B cell (primary cell): ENCODE data around the gene MKS1. TPM values are rescaled to one million over a fixed set of nuclear protein-coding genes. Genes with fewer than 3 reads are reported as not detected.

Source experiments
- ATAC-seq: fragments of 200-7000 bp; cut with Tn5 transposase; one replicate; pipeline ENCODE4 v1.10.0; 2021; ENCODE audit warnings: low read depth, mild to moderate bottlenecking, moderate number of reproducible peaks, moderate library complexity
- CTCF ChIA-PET: fragments of 350-600 bp; sonication (Branson Sonifier 250); formaldehyde crosslinking; loops from one replicate; lab custom pipeline; 2021; ENCODE audit warnings: antibody characterized with exemption, inconsistent platforms; lab: Charles Lee
- POLR2A ChIA-PET: fragments of 350-600 bp; sonication (Branson Sonifier 250); formaldehyde crosslinking; loops from one replicate; lab custom pipeline; 2021; ENCODE audit warnings: antibody characterized with exemption; lab: Charles Lee
- DNase-seq: peaks from one replicate; pipeline ENCODE4 v3.0.0; 2013
- H2AFZ ChIP-seq: 2 replicates; pipeline ENCODE4 v1.6.1; 2012; ENCODE audit warnings: mild to moderate bottlenecking, low read depth, low read length; ENCODE audit not compliant: insufficient read depth, poor library complexity, severe bottlenecking
- H3K27ac ChIP-seq, 2 donors: 1 replicate in 1 of 2; 2 replicates in 1 of 2; pipeline ENCODE4 v1.5.1; 2012 to 2013; ENCODE audit warnings: low read length in 2 of 2, mild to moderate bottlenecking in 2 of 2, moderate library complexity in 1 of 2
- H3K27me3 ChIP-seq, 4 experiments: fragments of 200-600 bp in 1 of 4; sonication (generic) in 1 of 4; replicated peaks in 1 of 4; 1 replicate in 2 of 4; 2 replicates in 2 of 4; pipeline versions ENCODE4 v1.6.1 to v1.7.0; 2013 to 2016; ENCODE audit warnings: low read length in 3 of 4, mild to moderate bottlenecking in 2 of 4, mixed read lengths in 1 of 4, moderate library complexity in 1 of 4; ENCODE audit not compliant: insufficient read depth in 4 of 4, control insufficient read depth in 3 of 4; ENCODE audit errors: control extremely low read depth in 1 of 4
- H3K36me3 ChIP-seq, 2 experiments: replicated peaks in 1 of 2; 1 replicate in 1 of 2; 2 replicates in 1 of 2; pipeline versions ENCODE4 v1.6.1 to v1.7.1; 2013; ENCODE audit warnings: low read length in 1 of 2; ENCODE audit not compliant: insufficient read depth in 2 of 2, control insufficient read depth in 1 of 2; ENCODE audit errors: control extremely low read depth in 1 of 2, extremely low read depth in 1 of 2
- H3K4me1 ChIP-seq, 2 donors: fragments of 200-600 bp in 1 of 2; sonication (generic) in 1 of 2; 1 replicate in 1 of 2; 2 replicates in 1 of 2; pipeline versions ENCODE4 v1.5.1 to v1.6.1; 2013 to 2017; ENCODE audit warnings: low read length in 2 of 2; ENCODE audit not compliant: control insufficient read depth in 2 of 2, insufficient read depth in 2 of 2
- H3K4me2 ChIP-seq: replicated peaks from 2 replicates; pipeline ENCODE3; 2012; ENCODE audit warnings: mild to moderate bottlenecking, low read depth, low read length; ENCODE audit not compliant: poor library complexity, severe bottlenecking
- H3K4me3 ChIP-seq, 5 experiments: fragments of 200-600 bp in 1 of 5; sonication (generic) in 1 of 5; 1 replicate in 3 of 5; 2 replicates in 2 of 5; pipeline versions ENCODE4 v1.5.1 to v1.7.0; 2011 to 2016; ENCODE audit warnings: low read length in 4 of 5, mild to moderate bottlenecking in 4 of 5, low read depth in 2 of 5, control low read depth in 1 of 5, moderate library complexity in 1 of 5; ENCODE audit not compliant: insufficient read depth in 1 of 5; ENCODE audit errors: control extremely low read depth in 1 of 5, extremely low read depth in 1 of 5
- H3K79me2 ChIP-seq: fragments of 200-600 bp; sonication (generic); one replicate; pipeline ENCODE4 v1.6.0; 2016; ENCODE audit warnings: low read length; ENCODE audit not compliant: control insufficient read depth, insufficient read depth
- H3K9ac ChIP-seq: fragments of 200-600 bp; sonication (generic); 2 replicates; pipeline ENCODE4 v1.6.1; 2017; ENCODE audit warnings: mild to moderate bottlenecking, low read length, moderate library complexity
- H3K9me3 ChIP-seq, 3 donors: one replicate each; pipeline versions ENCODE4 v1.6.1 to v1.7.1; 2013; ENCODE audit warnings: low read length in 2 of 3; ENCODE audit not compliant: control insufficient read depth in 2 of 3, insufficient read depth in 1 of 3; ENCODE audit errors: control extremely low read depth in 1 of 3
- H4K20me1 ChIP-seq: 2 replicates; pipeline ENCODE4 v1.6.0; 2012; ENCODE audit warnings: mild to moderate bottlenecking, low read length; ENCODE audit not compliant: insufficient read depth, control insufficient read depth, poor library complexity, severe bottlenecking
- H3K27ac Mint-ChIP-seq: one replicate; pipeline ENCODE4 v1.8.0; 2021; ENCODE audit warnings: mixed read lengths
- H3K27me3 Mint-ChIP-seq: one replicate; pipeline ENCODE4 v1.8.0; 2021; ENCODE audit warnings: mixed read lengths
- H3K4me1 Mint-ChIP-seq: one replicate; pipeline ENCODE4 v1.8.0; 2021; ENCODE audit warnings: mixed read lengths
- H3K4me3 Mint-ChIP-seq: one replicate; pipeline ENCODE4 v1.8.0; 2021; ENCODE audit warnings: mixed read lengths
- H3K9me3 Mint-ChIP-seq: one replicate; pipeline ENCODE4 v1.8.0; 2022; ENCODE audit warnings: mixed read lengths; ENCODE audit not compliant: insufficient read depth
- EZH2 ChIP-seq: IDR thresholded peaks from 2 replicates; pipeline ENCODE4 v1.6.1; 2012; ENCODE audit warnings: borderline replicate concordance, low read depth, mild to moderate bottlenecking, moderate library complexity, low read length; ENCODE audit not compliant: insufficient read depth, poor library complexity, severe bottlenecking
- WGBS: methylation state at CpG from one replicate; pipeline ENCODE4 v1.1.5; 2013; ENCODE audit warnings: missing lambda C conversion rate; ENCODE audit not compliant: insufficient coverage; 5-methylcytosine and 5-hydroxymethylcytosine counted together
- intact Hi-C: fragments of 100-400 bp; cut with micrococcal nuclease; formaldehyde crosslinking; loops from one replicate; pipeline ENCODE4 v1.10.0; 2022
- polyA plus RNA-seq: library from polyadenylated mRNA; depleted of rRNA; stranded (reverse); fragments of >200 nt; gene quantifications from 2 replicates; pipeline ENCODE4 v1.2.3, GENCODE V29; 2012
- total RNA-seq, 2 donors: library from RNA; stranded (reverse); fragments of 120-200 nt in 1 of 2; gene quantifications; 1 replicate in 1 of 2; 2 replicates in 1 of 2; pipeline versions ENCODE4 v1.2.3 to v1.2.4, GENCODE V29; 2013 to 2022
- TF ChIP-seq, protein P1 (sequence below): fragments of 200-600 bp; IDR thresholded peaks from one replicate; pipeline ENCODE4 v1.8.0; 2022; ENCODE audit warnings: antibody characterized with exemption, mild to moderate bottlenecking

MKS1 gene
- total and polyA plus RNA-seq, 2 donors (not counting 1 experiment from before 2014, with no cell fraction given) = 8.3 to 19.6 TPM

DNA sequence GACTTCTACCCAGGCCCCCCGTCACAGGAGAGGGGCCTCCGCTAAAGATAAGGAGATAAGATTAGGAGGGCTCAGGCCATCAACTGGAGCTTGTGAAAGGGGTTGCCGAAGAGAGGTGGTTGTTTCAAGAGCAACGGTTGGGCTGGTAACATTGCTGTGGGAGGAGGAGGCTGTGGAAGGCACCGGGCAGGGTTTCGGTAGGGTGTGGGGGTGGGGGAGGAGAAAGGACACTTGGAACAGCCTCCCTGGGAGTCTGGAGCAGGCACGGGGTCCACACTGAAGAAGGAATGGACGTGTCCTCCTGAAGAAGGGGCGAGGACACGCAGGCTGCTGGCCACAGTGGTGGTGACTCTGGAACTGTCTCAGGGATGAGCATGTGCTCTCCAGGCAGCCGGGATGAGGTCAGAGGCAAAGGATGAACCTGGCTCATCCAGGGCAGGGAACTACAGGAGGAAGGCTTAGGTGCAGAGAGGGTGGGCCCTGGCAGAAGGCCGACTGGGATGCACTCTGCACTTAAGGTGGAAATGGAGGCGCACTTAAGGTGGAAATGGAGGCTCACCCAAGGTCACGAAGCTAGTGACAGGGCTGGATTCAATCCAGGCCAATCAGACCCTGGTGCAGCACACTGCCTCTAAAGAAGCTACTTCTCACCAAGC is 27.7 kb downstream of the MKS1 start:
- H3K4me2 ChIP-seq = no peak overlapping the region
- no peak overlapping the region for H3K4me3 ChIP-seq
- H3K27ac Mint-ChIP-seq = no peak overlapping the region
- no peak overlapping the region for H2AFZ ChIP-seq
- 83% methylated on average over 14 of the region's 14 CpGs for WGBS
- H4K20me1 ChIP-seq = no peaks in the 10 kb centered on the region
- H3K79me2 ChIP-seq = no peaks in the 10 kb centered on the region
- peaks cover 0 to 5% (median 2%) of the 10 kb centered on the region in 4 experiments for H3K27me3 ChIP-seq
- H3K27me3 Mint-ChIP-seq = peaks cover 32% of the 10 kb centered on the region
- DNase-seq = no peak
- no peaks in the 10 kb centered on the region for H3K36me3 ChIP-seq
- H3K9me3 Mint-ChIP-seq = no peaks in the 10 kb centered on the region
- H3K4me3 Mint-ChIP-seq = no peak overlapping the region
- TF ChIP-seq, protein P1, sequence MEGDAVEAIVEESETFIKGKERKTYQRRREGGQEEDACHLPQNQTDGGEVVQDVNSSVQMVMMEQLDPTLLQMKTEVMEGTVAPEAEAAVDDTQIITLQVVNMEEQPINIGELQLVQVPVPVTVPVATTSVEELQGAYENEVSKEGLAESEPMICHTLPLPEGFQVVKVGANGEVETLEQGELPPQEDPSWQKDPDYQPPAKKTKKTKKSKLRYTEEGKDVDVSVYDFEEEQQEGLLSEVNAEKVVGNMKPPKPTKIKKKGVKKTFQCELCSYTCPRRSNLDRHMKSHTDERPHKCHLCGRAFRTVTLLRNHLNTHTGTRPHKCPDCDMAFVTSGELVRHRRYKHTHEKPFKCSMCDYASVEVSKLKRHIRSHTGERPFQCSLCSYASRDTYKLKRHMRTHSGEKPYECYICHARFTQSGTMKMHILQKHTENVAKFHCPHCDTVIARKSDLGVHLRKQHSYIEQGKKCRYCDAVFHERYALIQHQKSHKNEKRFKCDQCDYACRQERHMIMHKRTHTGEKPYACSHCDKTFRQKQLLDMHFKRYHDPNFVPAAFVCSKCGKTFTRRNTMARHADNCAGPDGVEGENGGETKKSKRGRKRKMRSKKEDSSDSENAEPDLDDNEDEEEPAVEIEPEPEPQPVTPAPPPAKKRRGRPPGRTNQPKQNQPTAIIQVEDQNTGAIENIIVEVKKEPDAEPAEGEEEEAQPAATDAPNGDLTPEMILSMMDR = no peak
- TF ChIP-seq EZH2 = no peak
- intact Hi-C loops = no loop called here
- ATAC-seq = no peak
- peaks cover 1% of the 10 kb centered on the region for H3K4me1 Mint-ChIP-seq
- H3K27ac ChIP-seq = no peak overlapping the region
- ChIA-PET POLR2A (no interaction called here), CTCF (interaction anchor here (1.1 kb wide), 1 partner anchor 9 kb away, joined by 3 read pairs; no protein-coding TSS in a partner anchor)
- H3K9me3 ChIP-seq = peaks cover 0 to 2% (median 0%) of the 10 kb centered on the region in 3 donors
- no peak overlapping the region for H3K9ac ChIP-seq
- H3K4me1 ChIP-seq = peaks cover 0 to 2% of the 10 kb centered on the region in 2 donors

DNA sequence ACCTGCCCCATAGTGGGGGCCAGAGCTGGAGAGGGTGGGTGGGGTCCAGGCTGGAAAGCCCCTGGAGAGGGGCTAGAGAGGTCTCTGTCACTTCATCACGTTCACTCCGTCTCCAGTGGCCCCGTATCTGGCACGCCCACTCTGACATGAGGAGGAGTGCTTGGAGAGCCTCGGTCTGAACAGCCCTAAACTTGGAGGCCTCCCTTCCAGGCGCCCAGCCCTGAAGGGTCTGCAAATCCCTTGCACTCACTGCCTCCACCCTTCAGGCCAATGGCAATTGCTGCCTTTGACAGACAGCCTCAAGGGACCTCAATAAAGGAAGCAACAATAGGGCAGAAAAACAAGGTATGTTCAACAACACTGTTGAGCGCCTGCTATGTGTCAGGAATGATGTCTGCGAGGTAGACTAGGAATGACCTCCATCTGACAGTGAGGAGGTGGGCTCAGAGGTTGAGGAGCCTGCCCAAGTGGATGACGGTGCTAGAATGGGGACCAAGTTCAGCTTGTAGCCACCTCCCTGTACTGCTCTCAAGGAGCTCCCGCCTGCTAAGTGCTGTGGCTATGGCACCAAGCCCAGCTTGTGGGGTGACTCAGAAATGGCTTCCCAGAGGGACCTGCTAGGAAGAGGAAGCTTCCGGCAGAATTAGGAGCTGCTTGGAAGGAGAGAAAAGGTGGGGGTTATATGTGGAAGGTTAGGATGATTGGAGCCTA is 29.5 kb downstream of the MKS1 start:
- Histone ChIP-seq H2AFZ (no peak overlapping the region), H3K9ac (no peak overlapping the region), H3K79me2 (no peaks in the 10 kb centered on the region), H3K9me3 (no peaks in the 10 kb centered on the region), H3K4me2 (no peak overlapping the region), H3K36me3 (no peaks in the 10 kb centered on the region), H3K4me1 (peaks cover 9 to 15% of the 10 kb centered on the region in 2 donors), H4K20me1 (no peaks in the 10 kb centered on the region), H3K27me3 (peaks cover 0 to 5% (median 2%) of the 10 kb centered on the region in 4 experiments), H3K4me3 (no peak overlapping the region), H3K27ac (no peak overlapping the region)
- intact Hi-C loops = no loop called here
- CTCF ChIA-PET = no interaction called here
- no peak for TF ChIP-seq EZH2
- TF ChIP-seq, protein P1 = no peak
- no peaks in the 10 kb centered on the region for H3K9me3 Mint-ChIP-seq
- no peak overlapping the region for H3K27ac Mint-ChIP-seq
- DNase-seq (no peak), ATAC-seq (no peak)
- peaks cover 11% of the 10 kb centered on the region for H3K4me1 Mint-ChIP-seq
- H3K4me3 Mint-ChIP-seq = no peak overlapping the region
- peaks cover 30% of the 10 kb centered on the region for H3K27me3 Mint-ChIP-seq
- POLR2A ChIA-PET = no interaction called here
- 67% methylated on average over 11 of the region's 11 CpGs for WGBS
